ENCODE results near the gene GGT1. TPM values are rescaled to one million over a fixed set of nuclear protein-coding genes. Genes with fewer than 3 reads are reported as not detected.

The GGT1 gene
- total RNA-seq, 1 donor from 2014 or later = 4.9 TPM

DNA sequence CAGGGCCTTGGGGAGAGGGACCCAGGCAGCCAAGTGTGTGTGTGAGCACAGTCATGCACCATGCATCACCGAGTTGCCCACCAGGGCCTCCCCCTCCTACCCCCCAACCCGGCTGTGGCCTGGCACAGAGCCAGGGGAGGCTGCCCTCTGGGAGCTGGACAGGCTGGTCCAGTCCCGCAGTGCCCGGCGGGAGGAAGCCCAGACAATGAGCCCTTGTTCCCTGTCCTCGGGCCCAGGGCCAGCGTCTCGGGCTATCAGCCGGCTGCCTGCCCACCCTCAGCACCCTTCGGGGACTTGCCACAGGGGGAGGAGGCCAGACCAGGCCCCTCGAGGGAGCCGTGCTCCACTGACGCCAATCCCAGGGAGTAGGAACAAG lies 14.6 kb upstream of the GGT1 start:
- intact Hi-C loops (cut with DNase I) = no loop called here

DNA sequence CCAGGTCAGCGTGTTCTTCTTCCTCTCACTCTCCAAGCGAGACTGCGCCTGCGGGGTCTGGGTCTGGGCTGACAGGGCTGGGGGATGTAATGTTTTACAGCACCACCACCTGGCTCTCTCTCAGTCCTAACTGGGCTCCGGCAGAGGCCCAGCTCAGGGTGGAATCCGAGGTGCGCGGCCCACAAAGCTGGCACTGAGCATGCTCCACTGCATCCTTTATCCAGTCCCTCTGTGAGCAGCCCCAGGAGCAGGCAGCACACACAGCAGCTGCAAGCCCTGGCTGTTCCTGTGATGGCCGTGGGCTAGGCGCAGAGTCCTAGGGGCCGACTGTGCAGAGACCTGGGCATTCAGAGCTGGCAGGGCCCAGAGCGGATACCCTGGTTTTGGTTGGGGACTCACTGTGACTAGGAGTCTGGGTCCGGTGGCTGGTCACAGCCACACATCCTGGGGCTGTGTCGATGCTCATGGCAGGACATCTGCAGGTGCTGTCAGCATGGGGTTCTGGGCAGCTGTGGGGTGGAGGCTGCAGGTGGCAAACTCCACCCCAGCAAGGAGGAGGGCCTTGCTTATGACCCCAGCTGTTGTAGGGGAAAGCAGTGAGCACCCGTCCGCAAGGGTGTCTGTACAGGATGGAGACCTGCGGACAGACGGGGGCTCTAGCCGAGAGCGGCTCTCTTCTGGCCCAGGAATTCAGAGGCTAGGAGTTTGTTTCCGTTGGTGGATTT lies 14.1 kb upstream of the GGT1 start:
- no peak for DNase-seq (ENCODE audit: extremely low spot score in 2 of 2)
- H3K4me1 ChIP-seq = peaks cover 11% of the 10 kb centered on the region
- no peaks in the 10 kb centered on the region for H3K27me3 ChIP-seq
- H3K4me3 ChIP-seq = no peak overlapping the region
- H3K9me3 ChIP-seq = no peaks in the 10 kb centered on the region
- no peak for TF ChIP-seq POLR2AphosphoS5 (IDR thresholded peaks at IDR 0.05; ENCODE audit: insufficient read depth in 1 of 2, low read depth in 1 of 2)
- no peak overlapping the region for H3K27ac ChIP-seq
- H3K36me3 ChIP-seq = peaks cover 0 to 18% of the 10 kb centered on the region in 2 donors
- intact Hi-C loops (cut with DNase I) = no loop called here

More for the DNA sequence above, 14.6 kb upstream of the GGT1 start:
- Histone ChIP-seq H3K36me3 (peaks cover 0 to 18% of the 10 kb centered on the region in 2 donors), H3K27ac (no peak overlapping the region), H3K9me3 (no peaks in the 10 kb centered on the region), H3K27me3 (no peaks in the 10 kb centered on the region), H3K4me3 (no peak overlapping the region), H3K4me1 (peaks cover 11% of the 10 kb centered on the region)
- DNase-seq (ENCODE audit: extremely low spot score in 2 of 2) = no peak
- TF ChIP-seq POLR2A (IDR thresholded peaks at IDR 0.05) (no peak), POLR2AphosphoS5 (IDR thresholded peaks at IDR 0.05; ENCODE audit: insufficient read depth in 1 of 2, low read depth in 1 of 2) (no peak)
- TF ChIP-seq, protein P1, sequence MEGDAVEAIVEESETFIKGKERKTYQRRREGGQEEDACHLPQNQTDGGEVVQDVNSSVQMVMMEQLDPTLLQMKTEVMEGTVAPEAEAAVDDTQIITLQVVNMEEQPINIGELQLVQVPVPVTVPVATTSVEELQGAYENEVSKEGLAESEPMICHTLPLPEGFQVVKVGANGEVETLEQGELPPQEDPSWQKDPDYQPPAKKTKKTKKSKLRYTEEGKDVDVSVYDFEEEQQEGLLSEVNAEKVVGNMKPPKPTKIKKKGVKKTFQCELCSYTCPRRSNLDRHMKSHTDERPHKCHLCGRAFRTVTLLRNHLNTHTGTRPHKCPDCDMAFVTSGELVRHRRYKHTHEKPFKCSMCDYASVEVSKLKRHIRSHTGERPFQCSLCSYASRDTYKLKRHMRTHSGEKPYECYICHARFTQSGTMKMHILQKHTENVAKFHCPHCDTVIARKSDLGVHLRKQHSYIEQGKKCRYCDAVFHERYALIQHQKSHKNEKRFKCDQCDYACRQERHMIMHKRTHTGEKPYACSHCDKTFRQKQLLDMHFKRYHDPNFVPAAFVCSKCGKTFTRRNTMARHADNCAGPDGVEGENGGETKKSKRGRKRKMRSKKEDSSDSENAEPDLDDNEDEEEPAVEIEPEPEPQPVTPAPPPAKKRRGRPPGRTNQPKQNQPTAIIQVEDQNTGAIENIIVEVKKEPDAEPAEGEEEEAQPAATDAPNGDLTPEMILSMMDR (IDR thresholded peaks at IDR 0.05) = no peak

DNA sequence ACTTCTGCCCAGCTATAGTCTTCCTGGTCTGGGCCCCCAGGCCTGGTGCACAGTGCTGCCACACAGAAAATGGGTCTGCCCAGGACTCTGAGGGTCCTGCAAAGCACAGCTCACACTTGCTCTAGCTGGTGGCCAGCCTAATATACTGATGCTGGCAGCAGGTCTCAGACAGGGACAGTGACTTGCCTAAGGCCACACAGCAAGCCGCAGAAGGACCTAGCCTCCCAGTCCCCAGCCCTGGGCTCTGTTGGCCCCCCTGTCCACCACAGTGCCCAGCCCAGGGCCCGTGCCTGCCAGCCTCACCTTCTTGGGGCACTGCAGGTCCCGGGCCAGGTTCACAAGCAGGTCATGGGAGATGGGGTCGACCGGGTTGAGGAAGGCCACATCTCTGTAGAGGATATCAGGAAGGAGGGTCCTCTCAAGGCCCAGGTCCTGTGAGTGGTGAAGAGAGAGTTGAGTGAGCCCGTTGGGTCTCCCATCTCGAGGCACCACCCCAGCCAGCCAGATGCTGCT lies 13.4 kb upstream of the GGT1 start:
- Histone ChIP-seq H3K4me1 (peaks cover 10% of the 10 kb centered on the region), H3K27me3 (no peaks in the 10 kb centered on the region), H3K4me3 (no peak overlapping the region), H3K9me3 (no peaks in the 10 kb centered on the region), H3K36me3 (peaks cover 0 to 18% of the 10 kb centered on the region in 2 donors), H3K27ac (no peak overlapping the region)
- TF ChIP-seq POLR2A (IDR thresholded peaks at IDR 0.05) = no peak
- TF ChIP-seq POLR2AphosphoS5 (IDR thresholded peaks at IDR 0.05; ENCODE audit: insufficient read depth in 1 of 2, low read depth in 1 of 2) = no peak
- TF ChIP-seq, protein P1 (IDR thresholded peaks at IDR 0.05) = no peak
- intact Hi-C loops (cut with DNase I) = no loop called here
- DNase-seq (ENCODE audit: extremely low spot score in 2 of 2) = no peak

DNA sequence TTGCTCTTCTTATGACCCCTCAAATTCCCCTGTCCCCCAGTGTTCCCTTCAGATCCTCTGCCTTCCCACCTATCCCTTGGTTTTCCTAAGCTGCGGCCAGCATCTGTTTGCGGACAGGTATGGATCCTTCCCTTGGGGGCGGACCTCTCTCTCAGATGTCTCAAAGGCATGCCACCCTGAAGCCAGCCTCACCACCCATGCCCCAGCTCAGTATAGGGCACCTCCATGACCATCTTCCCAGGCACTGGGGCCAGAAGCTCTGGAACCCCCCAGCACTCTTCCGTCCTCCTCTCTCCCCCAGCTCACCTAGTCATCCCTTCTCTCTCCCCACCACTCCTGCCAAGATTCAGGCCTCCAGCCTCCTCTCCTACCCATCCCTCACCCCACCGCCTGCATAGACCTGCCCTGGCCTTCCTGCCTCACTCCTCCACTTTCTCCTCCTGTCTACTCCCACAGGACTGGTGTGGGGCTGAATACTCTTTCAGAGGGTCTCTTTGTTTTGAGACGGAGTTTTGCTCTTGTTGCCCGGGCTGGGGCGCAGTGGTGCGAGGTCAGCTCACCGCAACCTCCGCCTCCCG lies 12.3 kb upstream of the GGT1 start:
- Histone ChIP-seq H3K27ac (no peak overlapping the region), H3K9me3 (no peaks in the 10 kb centered on the region), H3K27me3 (no peaks in the 10 kb centered on the region), H3K4me3 (no peak overlapping the region), H3K4me1 (peaks cover 10% of the 10 kb centered on the region), H3K36me3 (peaks cover 0 to 18% of the 10 kb centered on the region in 2 donors)
- DNase-seq (ENCODE audit: extremely low spot score in 2 of 2) = no peak
- TF ChIP-seq POLR2A (IDR thresholded peaks at IDR 0.05) (no peak), POLR2AphosphoS5 (IDR thresholded peaks at IDR 0.05; ENCODE audit: insufficient read depth in 1 of 2, low read depth in 1 of 2) (no peak)
- TF ChIP-seq, protein P1 (IDR thresholded peaks at IDR 0.05) = no peak
- intact Hi-C loops (cut with DNase I) = no loop called here

DNA sequence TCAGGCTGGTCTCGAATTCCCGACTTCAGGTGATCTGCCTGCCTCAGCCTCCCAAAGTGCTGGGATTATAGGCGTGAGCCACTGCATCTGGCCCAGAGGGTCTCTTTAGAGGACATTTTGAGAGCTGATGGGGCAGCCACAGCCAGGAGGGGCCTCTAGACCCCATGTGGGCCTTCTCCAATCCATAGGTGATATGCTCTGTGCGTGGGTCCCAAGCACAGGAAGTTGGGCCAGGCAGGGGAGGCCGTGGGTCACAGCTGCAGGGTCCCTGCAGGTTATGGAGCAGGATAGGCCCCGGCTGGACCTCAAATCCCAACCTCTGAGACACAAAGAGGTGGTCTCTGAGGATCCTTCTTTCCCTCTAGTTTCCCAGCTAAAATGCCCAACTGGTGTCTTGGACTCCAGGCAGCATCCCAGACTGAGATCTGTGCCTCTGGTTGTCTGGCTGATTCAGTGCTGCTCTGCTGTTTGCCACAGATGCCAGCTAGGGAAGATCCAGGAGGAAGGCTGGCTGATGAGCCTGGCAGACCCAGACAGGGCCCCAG lies 11.6 kb upstream of the GGT1 start:
- Histone ChIP-seq H3K9me3 (no peaks in the 10 kb centered on the region), H3K4me1 (peaks cover 10% of the 10 kb centered on the region), H3K36me3 (peaks cover 0 to 11% of the 10 kb centered on the region in 2 donors), H3K27me3 (no peaks in the 10 kb centered on the region), H3K27ac (no peak overlapping the region), H3K4me3 (no peak overlapping the region)
- intact Hi-C loops (cut with DNase I) = no loop called here
- TF ChIP-seq POLR2AphosphoS5 (IDR thresholded peaks at IDR 0.05; ENCODE audit: insufficient read depth in 1 of 2, low read depth in 1 of 2) (no peak), POLR2A (IDR thresholded peaks at IDR 0.05) (no peak)
- DNase-seq (ENCODE audit: extremely low spot score in 2 of 2) = no peak

All from vagina (tissue), 2 donors.